ENCODE measurements around the gene FLCN.

- no peak for TF ChIP-seq CTCF (IDR thresholded peaks at IDR 0.05; ENCODE audit: insufficient read depth, low read length, poor library complexity, severe bottlenecking)
- no peak for TF ChIP-seq EZH2phosphoT487 (conservative IDR thresholded peaks at IDR 0.05; ENCODE audit: low read length)
Observed at GRCh38 chr17:17239832-17240231, 2.9 kb upstream of the FLCN start.
